Thyroid gland (tissue), 4 donors: Measurements from ENCODE around the gene SLC22A14. TPM values are rescaled to one million over a fixed set of nuclear protein-coding genes. Genes with fewer than 3 reads are reported as not detected.

ENCODE experiments used
- DNase-seq, 2 donors: peaks; one replicate each; pipeline ENCODE4 v3.0.0-alpha.2; 2019
- H3K27ac ChIP-seq, 3 donors: fragments of 200-600 bp; sonication (generic); 1 replicate in 2 of 3; 2 replicates in 1 of 3; pipeline ENCODE4 v1.5.1; 2016 to 2019; ENCODE audit warnings: mild to moderate bottlenecking in 1 of 3, moderate library complexity in 1 of 3
- H3K27me3 ChIP-seq: fragments of 200-600 bp; sonication (generic); one replicate; pipeline ENCODE4 v1.5.1; 2019
- H3K36me3 ChIP-seq, 2 donors: fragments of 200-600 bp; sonication (generic); one replicate each; pipeline ENCODE4 v1.5.1; 2016 to 2019
- H3K4me1 ChIP-seq, 2 donors: fragments of 200-600 bp; sonication (generic); one replicate each; pipeline ENCODE4 v1.5.1; 2017 to 2019
- H3K4me3 ChIP-seq, 3 donors: fragments of 200-600 bp; sonication (generic); replicated peaks in 1 of 3; 1 replicate in 2 of 3; 2 replicates in 1 of 3; pipeline ENCODE4 v1.5.1; 2016; ENCODE audit warnings: mild to moderate bottlenecking in 1 of 3
- H3K9me3 ChIP-seq: fragments of 200-600 bp; sonication (generic); one replicate; pipeline ENCODE4 v1.5.1; 2017
- CTCF ChIP-seq, 6 experiments: fragments of 200-600 bp in 3 of 6; fragments of 450-650 bp in 3 of 6; sonication (generic) in 3 of 6; IDR thresholded peaks; one replicate each; pipeline ENCODE4 v1.5.1; 2016 to 2019; ENCODE audit warnings: antibody characterized with exemption in 6 of 6, mild to moderate bottlenecking in 2 of 6, inconsistent platforms in 1 of 6, moderate library complexity in 1 of 6
- POLR2A ChIP-seq, 2 donors: fragments of 450-650 bp; IDR thresholded peaks; one replicate each; pipeline ENCODE4 v1.6.1; 2017; ENCODE audit warnings: antibody characterized with exemption in 2 of 2, mild to moderate bottlenecking in 2 of 2, moderate library complexity in 1 of 2
- WGBS, 2 donors: methylation state at CpG; one replicate each; pipeline ENCODE4 v1.1.5; 2017; 5-methylcytosine and 5-hydroxymethylcytosine counted together
- intact Hi-C: fragments of 100-400 bp; cut with DNase I; formaldehyde crosslinking; loops from one replicate; pipeline ENCODE4 v1.15.1; 2023
- total RNA-seq, 4 donors: library from RNA; depleted of rRNA; stranded (reverse); fragments of >200 nt; gene quantifications; one replicate each; pipeline ENCODE4 v1.2.3, GENCODE V29; 2016

The SLC22A14 gene
- total RNA-seq, 4 donors from 2014 or later = not detected

GRCh38 chr3:38245930-38246329 is 36.2 kb upstream of the SLC22A14 start:
- H3K4me3 ChIP-seq = no peak overlapping the region
- intact Hi-C loops = no loop called here
- H3K4me1 ChIP-seq = no peaks in the 10 kb centered on the region
- peaks cover 0 to 8% of the 10 kb centered on the region in 2 donors for H3K36me3 ChIP-seq
- TF ChIP-seq POLR2A (IDR thresholded peaks at IDR 0.05) = no peak
- TF ChIP-seq CTCF (IDR thresholded peaks at IDR 0.05) = no peak
- no peaks in the 10 kb centered on the region for H3K9me3 ChIP-seq
- DNase-seq = no peak
- H3K27ac ChIP-seq = no peak overlapping the region
- 96 to 99% methylated on average over 4 of the region's 4 CpGs for WGBS, 2 donors
- no peaks in the 10 kb centered on the region for H3K27me3 ChIP-seq

GRCh38 chr3:38247366-38248035 is 34.6 kb upstream of the SLC22A14 start:
- Histone ChIP-seq H3K4me1 (no peaks in the 10 kb centered on the region), H3K4me3 (no peak overlapping the region), H3K27me3 (no peaks in the 10 kb centered on the region), H3K36me3 (peaks cover 8 to 10% of the 10 kb centered on the region in 2 donors), H3K9me3 (no peaks in the 10 kb centered on the region), H3K27ac (no peak overlapping the region)
- no peak for DNase-seq
- intact Hi-C loops = no loop called here
- no peak for TF ChIP-seq POLR2A (IDR thresholded peaks at IDR 0.05)
- TF ChIP-seq CTCF (IDR thresholded peaks at IDR 0.05) = peak in 1 of 6 experiments; percentile 11

GRCh38 chr3:38250198-38250597 is 31.9 kb upstream of the SLC22A14 start:
- WGBS, 2 donors = 93 to 100% methylated on average over 2 of the region's 2 CpGs
- peaks cover 21 to 29% of the 10 kb centered on the region in 2 donors for H3K36me3 ChIP-seq

GRCh38 chr3:38251197-38251596 is 30.9 kb upstream of the SLC22A14 start:
- Histone ChIP-seq H3K9me3 (no peaks in the 10 kb centered on the region), H3K4me3 (no peak overlapping the region), H3K27me3 (no peaks in the 10 kb centered on the region), H3K36me3 (peaks cover 21 to 25% of the 10 kb centered on the region in 2 donors), H3K27ac (no peak overlapping the region), H3K4me1 (no peaks in the 10 kb centered on the region)
- WGBS, 2 donors = 89 to 91% methylated on average over 4 of the region's 4 CpGs
- no peak for DNase-seq
- intact Hi-C loops = no loop called here
- no peak for TF ChIP-seq POLR2A (IDR thresholded peaks at IDR 0.05)
- TF ChIP-seq CTCF (IDR thresholded peaks at IDR 0.05) = no peak

More at GRCh38 chr3:38250198-38250597, 31.9 kb upstream of the SLC22A14 start:
- H3K4me3 ChIP-seq = no peak overlapping the region
- intact Hi-C loops = no loop called here
- no peak for DNase-seq
- no peaks in the 10 kb centered on the region for H3K4me1 ChIP-seq
- no peaks in the 10 kb centered on the region for H3K9me3 ChIP-seq
- H3K27me3 ChIP-seq = no peaks in the 10 kb centered on the region
- no peak overlapping the region for H3K27ac ChIP-seq
- no peak for TF ChIP-seq POLR2A (IDR thresholded peaks at IDR 0.05)
- TF ChIP-seq CTCF (IDR thresholded peaks at IDR 0.05) = no peak

- TF ChIP-seq CTCF (IDR thresholded peaks at IDR 0.05) = no peak
- no peak for TF ChIP-seq POLR2A (IDR thresholded peaks at IDR 0.05)
- Histone ChIP-seq H3K27ac (no peak overlapping the region), H3K9me3 (no peaks in the 10 kb centered on the region), H3K4me3 (no peak overlapping the region), H3K4me1 (no peaks in the 10 kb centered on the region), H3K27me3 (no peaks in the 10 kb centered on the region), H3K36me3 (peaks cover 21% of the 10 kb centered on the region in 2 donors)
- 94 to 97% methylated on average over 4 of the region's 4 CpGs for WGBS, 2 donors
- intact Hi-C loops = no loop called here
- no peak for DNase-seq
These were observed 28.4 kb upstream of the SLC22A14 start for GRCh38 chr3:38253704-38254103.
